ENCODE measurements around the gene TGFBR2. TPM values are rescaled to one million over a fixed set of nuclear protein-coding genes. Genes with fewer than 3 reads are reported as not detected.

TGFBR2 gene
- total RNA-seq, 1 donor from 2014 or later = 53.4 TPM

- DNase-seq (ENCODE audit: low read depth) = no peak
- no peak overlapping the region for H3K4me3 ChIP-seq (ENCODE audit: low read depth, low read length)
- TF ChIP-seq, protein P1, sequence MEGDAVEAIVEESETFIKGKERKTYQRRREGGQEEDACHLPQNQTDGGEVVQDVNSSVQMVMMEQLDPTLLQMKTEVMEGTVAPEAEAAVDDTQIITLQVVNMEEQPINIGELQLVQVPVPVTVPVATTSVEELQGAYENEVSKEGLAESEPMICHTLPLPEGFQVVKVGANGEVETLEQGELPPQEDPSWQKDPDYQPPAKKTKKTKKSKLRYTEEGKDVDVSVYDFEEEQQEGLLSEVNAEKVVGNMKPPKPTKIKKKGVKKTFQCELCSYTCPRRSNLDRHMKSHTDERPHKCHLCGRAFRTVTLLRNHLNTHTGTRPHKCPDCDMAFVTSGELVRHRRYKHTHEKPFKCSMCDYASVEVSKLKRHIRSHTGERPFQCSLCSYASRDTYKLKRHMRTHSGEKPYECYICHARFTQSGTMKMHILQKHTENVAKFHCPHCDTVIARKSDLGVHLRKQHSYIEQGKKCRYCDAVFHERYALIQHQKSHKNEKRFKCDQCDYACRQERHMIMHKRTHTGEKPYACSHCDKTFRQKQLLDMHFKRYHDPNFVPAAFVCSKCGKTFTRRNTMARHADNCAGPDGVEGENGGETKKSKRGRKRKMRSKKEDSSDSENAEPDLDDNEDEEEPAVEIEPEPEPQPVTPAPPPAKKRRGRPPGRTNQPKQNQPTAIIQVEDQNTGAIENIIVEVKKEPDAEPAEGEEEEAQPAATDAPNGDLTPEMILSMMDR (conservative IDR thresholded peaks at IDR 0.05; ENCODE audit: low read depth, low read length) = no peak
These were observed 95.8 kb downstream of the TGFBR2 start for GRCh38 chr3:30702038-30702827.

DNA sequence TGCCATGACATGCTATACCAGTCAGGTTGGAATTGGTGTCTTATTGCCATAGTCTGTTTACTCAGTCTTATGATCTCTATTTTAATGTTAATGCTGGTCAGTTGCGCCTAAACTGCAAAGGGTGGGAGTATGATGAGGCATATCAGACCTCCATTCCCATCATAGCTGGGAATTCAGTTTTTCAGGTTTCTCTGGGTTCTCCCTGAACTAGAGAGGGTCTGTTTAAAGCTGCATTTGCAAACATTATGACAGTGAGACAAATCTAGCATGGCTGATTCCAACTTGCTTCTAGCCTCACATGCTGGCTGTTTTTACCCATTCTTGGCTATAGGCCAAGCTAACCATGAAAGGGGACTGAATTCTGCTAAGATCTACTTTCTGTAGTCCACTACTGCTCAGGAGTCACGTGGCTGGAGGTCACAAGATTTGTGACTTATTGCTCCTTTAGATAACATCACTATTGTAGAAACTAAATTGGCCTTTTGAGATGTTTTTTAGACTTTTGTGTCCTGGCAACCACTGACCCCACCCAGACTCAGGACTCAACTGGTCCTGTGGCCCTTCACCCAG lies 96.5 kb downstream of the TGFBR2 start:
- TF ChIP-seq, protein P1 (conservative IDR thresholded peaks at IDR 0.05; ENCODE audit: low read depth, low read length) = no peak
- DNase-seq (ENCODE audit: low read depth) = no peak
- H3K4me3 ChIP-seq (ENCODE audit: low read depth, low read length) = no peak overlapping the region

GRCh38 chr3:30704931-30705890 lies 98.8 kb downstream of the TGFBR2 start:
- no peak overlapping the region for H3K4me3 ChIP-seq (ENCODE audit: low read depth, low read length)
- TF ChIP-seq, protein P1 (conservative IDR thresholded peaks at IDR 0.05; ENCODE audit: low read depth, low read length) = no peak
- peak; percentile 77 for DNase-seq (ENCODE audit: low read depth)

- TF ChIP-seq, protein P1 (conservative IDR thresholded peaks at IDR 0.05; ENCODE audit: low read depth, low read length) = no peak
- no peak overlapping the region for H3K4me3 ChIP-seq (ENCODE audit: low read depth, low read length)
- no peak for DNase-seq (ENCODE audit: low read depth)
These were observed 101.4 kb downstream of the TGFBR2 start for GRCh38 chr3:30707825-30708224.

DNA sequence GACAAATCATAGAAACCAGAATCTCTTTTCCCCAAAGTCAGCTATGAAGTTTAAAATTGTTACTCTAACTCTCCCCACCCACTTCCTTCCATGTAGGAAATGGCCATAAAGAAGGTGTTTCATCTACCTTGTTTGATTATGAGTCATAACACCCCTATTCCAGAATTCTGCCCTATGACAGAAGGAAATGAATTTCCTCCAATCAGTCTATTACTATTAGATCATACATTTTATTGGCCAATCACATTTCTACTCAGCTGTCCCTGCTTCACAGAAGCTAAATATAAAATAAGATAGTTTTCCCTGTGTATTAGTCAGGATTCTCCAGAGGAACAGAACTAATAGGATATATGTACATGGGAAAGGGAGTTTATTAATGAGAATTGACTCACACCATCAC lies 102.1 kb downstream of the TGFBR2 start:
- TF ChIP-seq, protein P1 (conservative IDR thresholded peaks at IDR 0.05; ENCODE audit: low read depth, low read length) = no peak
- DNase-seq (ENCODE audit: low read depth) = no peak
- no peak overlapping the region for H3K4me3 ChIP-seq (ENCODE audit: low read depth, low read length)

DNA sequence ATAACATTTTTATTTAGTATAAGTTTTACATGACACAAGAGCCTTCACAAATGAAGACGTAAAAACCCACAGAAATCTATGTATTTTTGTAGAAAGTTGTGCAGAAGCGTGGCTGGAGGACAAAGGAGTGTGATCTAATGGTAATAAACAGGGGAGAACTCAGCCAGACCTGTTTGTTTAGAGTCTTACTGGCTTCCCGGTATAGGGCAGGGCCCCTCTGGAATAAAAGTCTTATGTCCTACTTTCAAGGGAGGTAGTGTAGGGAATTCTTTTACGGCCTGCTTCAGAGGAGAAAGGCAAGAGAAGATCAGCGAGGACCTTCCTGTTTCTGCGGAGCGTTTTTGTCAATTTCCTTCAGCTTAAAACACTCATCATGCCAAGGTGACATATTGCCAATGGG lies 103.6 kb downstream of the TGFBR2 start:
- TF ChIP-seq, protein P1 (conservative IDR thresholded peaks at IDR 0.05; ENCODE audit: low read depth, low read length) = no peak
- no peak overlapping the region for H3K4me3 ChIP-seq (ENCODE audit: low read depth, low read length)
- no peak for DNase-seq (ENCODE audit: low read depth)
